ENCODE results near the gene TMEM179.

GRCh38 chr14:104651876-104652260, 47.3 kb upstream of the TMEM179 start:
- TF ChIP-seq CTCF (IDR thresholded peaks at IDR 0.05; ENCODE audit: borderline replicate concordance, extremely low read depth, low read length, poor library complexity, severe bottlenecking): no peak
- TF ChIP-seq EZH2 (IDR thresholded peaks at IDR 0.05; ENCODE audit: borderline replicate concordance, low read depth, low read length, severe bottlenecking): no peak

All from DND-41 (cell line).